K562 (cell line): ENCODE data around the gene APC2. TPM values are rescaled to one million over a fixed set of nuclear protein-coding genes. Genes with fewer than 3 reads are reported as not detected.
A peak's percentile ranks its signal among the peaks of the same experiment; 100 is the strongest.

Source experiments
- ATAC-seq: fragments of 200-7000 bp; cut with Tn5 transposase; 3 replicates; pipeline ENCODE4 v1.9.1; 2020; ENCODE audit warnings: moderate library complexity
- BruUV-seq: library from RNA; stranded (reverse); fragments of 400-500 nt; replicated peaks from 2 replicates; lab custom pipeline; 2021; lab: Mats Ljungman, UMichigan
- CTCF ChIA-PET: fragments of 300-600 bp; formaldehyde crosslinking; extraction: SDS; loops from one replicate; lab custom pipeline; 2021; ENCODE audit warnings: low intra/inter-chr PET ratio; lab: Yijun Ruan, JAX
- POLR2A ChIA-PET: fragments of 300-600, 350-650 bp; sonication (Branson Sonifier 250); formaldehyde crosslinking; extraction: SDS; loops from one replicate; lab custom pipeline; 2021; ENCODE audit warnings: antibody characterized with exemption, inconsistent platforms; lab: Yijun Ruan, JAX
- DNase-seq, 4 experiments: peaks; one replicate each; pipeline versions ENCODE4 v3.0.0 to v3.0.0-alpha.2; 2011 to 2018; ENCODE audit warnings: low spot score in 3 of 4, mixed read lengths in 3 of 4; ENCODE audit errors: extremely low read depth in 1 of 4
- FAIRE-seq: peaks from 2 replicates; lab custom pipeline; 2011; peaks lifted over from hg19 to GRCh38; lab: Jason Lieb, UNC
- H2AFZ ChIP-seq: 2 replicates; pipeline ENCODE4 v1.6.0; 2011; ENCODE audit warnings: low read depth, low read length, control low read depth, inconsistent platforms
- H3K27ac ChIP-seq: fragments of 200-600 bp; 3 replicates; pipeline ENCODE4 v1.8.0; 2011; ENCODE audit warnings: low read depth, mild to moderate bottlenecking, control low read depth, inconsistent platforms, low read length, moderate library complexity, mixed read lengths; ENCODE audit errors: extremely low read depth
- H3K27me3 ChIP-seq, 2 experiments: fragments of 300-600 bp in 1 of 2; 2 replicates in 1 of 2; 3 replicates in 1 of 2; pipeline versions ENCODE4 v1.6.0 to v1.8.0; 2011; ENCODE audit warnings: inconsistent platforms in 2 of 2, low read length in 2 of 2, mild to moderate bottlenecking in 1 of 2, mixed read lengths in 1 of 2, moderate library complexity in 1 of 2; ENCODE audit not compliant: control insufficient read depth in 2 of 2, insufficient read depth in 2 of 2
- H3K36me3 ChIP-seq: fragments of 300-600 bp; 3 replicates; pipeline ENCODE4 v1.8.0; 2011; ENCODE audit warnings: mild to moderate bottlenecking, low read length, inconsistent platforms; ENCODE audit not compliant: control insufficient read depth, insufficient read depth
- H3K4me1 ChIP-seq, 2 experiments: fragments of 200-600 bp in 1 of 2; replicated peaks in 1 of 2; 2 replicates in 1 of 2; 3 replicates in 1 of 2; pipeline versions ENCODE4 v1.5.1 to v1.8.0; 2011; ENCODE audit warnings: inconsistent platforms in 2 of 2, low read length in 2 of 2, mild to moderate bottlenecking in 1 of 2, mixed read lengths in 1 of 2, moderate library complexity in 1 of 2; ENCODE audit not compliant: control insufficient read depth in 2 of 2, insufficient read depth in 2 of 2
- H3K4me2 ChIP-seq: 2 replicates; pipeline ENCODE4 v1.6.1; 2011; ENCODE audit warnings: low read length, control low read depth, inconsistent platforms, mixed read lengths; ENCODE audit not compliant: insufficient read depth
- H3K4me3 ChIP-seq: fragments of 200-600 bp; sonication (generic), shearing (Covaris generic); 2 replicates; pipeline ENCODE4 v1.5.1; 2016; ENCODE audit warnings: control low read depth, inconsistent platforms
- H3K79me2 ChIP-seq: fragments of 200-600 bp; 3 replicates; pipeline ENCODE4 v1.8.0; 2011; ENCODE audit warnings: low read length, inconsistent platforms; ENCODE audit not compliant: control insufficient read depth, insufficient read depth
- H3K9ac ChIP-seq, 2 experiments: 2 replicates each; pipeline versions ENCODE4 v1.6.0 to v1.6.1; 2011; ENCODE audit warnings: low read depth in 2 of 2, low read length in 2 of 2, control low read depth in 1 of 2, inconsistent platforms in 1 of 2, mild to moderate bottlenecking in 1 of 2, mixed read lengths in 1 of 2; ENCODE audit not compliant: insufficient read depth in 1 of 2
- H3K9me1 ChIP-seq: one replicate; pipeline ENCODE4 v1.6.0; 2011; ENCODE audit warnings: inconsistent platforms, mild to moderate bottlenecking, low read length, moderate library complexity; ENCODE audit not compliant: control insufficient read depth, insufficient read depth
- H3K9me3 ChIP-seq: replicated peaks from 2 replicates; pipeline ENCODE4 v1.5.1; 2011; ENCODE audit warnings: low read depth, low read length, inconsistent platforms; ENCODE audit not compliant: control insufficient read depth, insufficient read depth
- H4K20me1 ChIP-seq: replicated peaks from 2 replicates; pipeline ENCODE4 v1.6.1; 2011; ENCODE audit warnings: low read length, inconsistent platforms, mixed read lengths; ENCODE audit not compliant: control insufficient read depth, insufficient read depth
- KLF6 ChIP-seq: fragments of 250-450 bp; sonication (Bioruptor Pico); IDR thresholded peaks from 2 replicates; pipeline ENCODE4 v1.4.0; 2020; ENCODE audit warnings: mild to moderate bottlenecking, moderate library complexity, borderline replicate concordance
- WGBS: fragments of 100-300 bp; shearing (Covaris generic); methylation state at CpG from one replicate; pipeline ENCODE4 v1.1.6; 2016; ENCODE audit warnings: low coverage, mixed read lengths; ENCODE audit not compliant: insufficient coverage; ENCODE audit errors: missing lambda C conversion rate; 5-methylcytosine and 5-hydroxymethylcytosine counted together
- in situ Hi-C: fragments of 300-500 bp; cut with MboI; formaldehyde crosslinking; loops from 4 replicates; pipeline ENCODE4 v1.15.0; 2018; ENCODE audit warnings: inconsistent platforms, mixed read lengths
- intact Hi-C: fragments of 100-400 bp; cut with micrococcal nuclease; formaldehyde crosslinking; loops from 2 replicates; pipeline ENCODE4 v1.14.2; 2022
- polyA plus RNA-seq, 8 experiments: library from polyadenylated mRNA; depleted of rRNA in 4 of 8; stranded (reverse) in 5 of 8; unstranded in 3 of 8; fragments of >200 nt; fragmentation: Nextera tagmentation in 2 of 8; fragmentation: Illumina TruSeq in 1 of 8; extraction: Ambion mirVana in 2 of 8; extraction: Trizol in 1 of 8; gene quantifications; 2 replicates each; pipeline versions ENCODE4 v1.2.1 to v1.2.3, GENCODE V29; 2011 to 2014; ENCODE audit warnings: inconsistent platforms in 1 of 8, missing spikeins in 1 of 8
- total RNA-seq, 7 experiments: library from RNA; depleted of rRNA in 6 of 7; stranded (reverse); fragments of >200 nt in 6 of 7; fragmentation: Illumina TruSeq in 2 of 7; extraction: Trizol in 2 of 7; gene quantifications; 2 replicates each; pipeline versions ENCODE4 v1.2.1 to v1.2.3, GENCODE V29; 2011 to 2021; ENCODE audit warnings: low replicate concordance in 1 of 7
- TF ChIP-seq, protein P1 (sequence below): fragments of 450-650 bp; IDR thresholded peaks from 2 replicates; pipeline ENCODE4 v1.6.1; 2018; ENCODE audit not compliant: partially characterized antibody

The APC2 gene
- total and polyA plus RNA-seq, 9 of the 15 experiments (the other 6 are each of a cell fraction or from before 2014, with no cell fraction given), result 0.01 to 0.40 (median 0.05) TPM; not detected in 3

DNA sequence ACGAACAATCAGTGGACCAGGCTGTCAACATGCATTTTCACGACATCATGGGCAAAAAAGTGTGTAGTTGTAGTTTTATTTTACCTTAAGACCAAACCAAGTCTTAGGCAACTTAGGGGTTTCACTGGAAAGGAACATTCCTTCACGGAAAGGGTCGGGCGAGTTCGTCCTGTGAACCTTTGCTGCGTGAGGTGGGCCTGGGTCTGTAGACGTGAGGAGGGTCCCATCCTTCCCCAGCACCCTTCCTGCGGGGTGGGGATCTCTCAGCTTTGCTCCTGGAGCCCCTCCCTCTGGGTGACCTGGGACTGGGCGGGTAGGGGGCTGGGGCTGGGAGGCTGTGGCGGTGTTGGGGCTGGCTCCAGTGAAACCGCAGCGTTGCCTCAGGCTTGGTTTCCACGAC is 24.0 kb upstream of the APC2 start:
- ChIA-PET POLR2A (interaction anchor here (1.5 kb wide), 2 partner anchors 9 to 14 kb away, joined by 3 to 5 read pairs; no protein-coding TSS in a partner anchor), CTCF (no interaction called here)
- no peak overlapping the region for H3K4me3 ChIP-seq
- ATAC-seq, result no peak
- 95% methylated on average over 11 of the region's 14 CpGs for WGBS
- peaks cover 55% of the 10 kb centered on the region for H3K79me2 ChIP-seq
- H3K27ac ChIP-seq, result no peak overlapping the region
- no peak overlapping the region for H2AFZ ChIP-seq
- in situ Hi-C loops, result no loop called here
- FAIRE-seq, result no peak
- no peak for DNase-seq
- H3K36me3 ChIP-seq, result peaks cover 94% of the 10 kb centered on the region
- BruUV-seq, result TSS peak; percentile 11
- H4K20me1 ChIP-seq, result peaks cover 10% of the 10 kb centered on the region; the same call in 1 of the 2 replicates
- no peaks in the 10 kb centered on the region for H3K27me3 ChIP-seq
- no peak overlapping the region for H3K4me2 ChIP-seq
- H3K4me1 ChIP-seq, result peaks cover 0 to 57% of the 10 kb centered on the region in 2 experiments; a peak in 2 of 5 replicates
- no peak overlapping the region for H3K9ac ChIP-seq
- H3K9me1 ChIP-seq, result peaks cover 4% of the 10 kb centered on the region
- TF ChIP-seq KLF6 (CRISPR knock-in tag), result no peak
- TF ChIP-seq, protein P1, sequence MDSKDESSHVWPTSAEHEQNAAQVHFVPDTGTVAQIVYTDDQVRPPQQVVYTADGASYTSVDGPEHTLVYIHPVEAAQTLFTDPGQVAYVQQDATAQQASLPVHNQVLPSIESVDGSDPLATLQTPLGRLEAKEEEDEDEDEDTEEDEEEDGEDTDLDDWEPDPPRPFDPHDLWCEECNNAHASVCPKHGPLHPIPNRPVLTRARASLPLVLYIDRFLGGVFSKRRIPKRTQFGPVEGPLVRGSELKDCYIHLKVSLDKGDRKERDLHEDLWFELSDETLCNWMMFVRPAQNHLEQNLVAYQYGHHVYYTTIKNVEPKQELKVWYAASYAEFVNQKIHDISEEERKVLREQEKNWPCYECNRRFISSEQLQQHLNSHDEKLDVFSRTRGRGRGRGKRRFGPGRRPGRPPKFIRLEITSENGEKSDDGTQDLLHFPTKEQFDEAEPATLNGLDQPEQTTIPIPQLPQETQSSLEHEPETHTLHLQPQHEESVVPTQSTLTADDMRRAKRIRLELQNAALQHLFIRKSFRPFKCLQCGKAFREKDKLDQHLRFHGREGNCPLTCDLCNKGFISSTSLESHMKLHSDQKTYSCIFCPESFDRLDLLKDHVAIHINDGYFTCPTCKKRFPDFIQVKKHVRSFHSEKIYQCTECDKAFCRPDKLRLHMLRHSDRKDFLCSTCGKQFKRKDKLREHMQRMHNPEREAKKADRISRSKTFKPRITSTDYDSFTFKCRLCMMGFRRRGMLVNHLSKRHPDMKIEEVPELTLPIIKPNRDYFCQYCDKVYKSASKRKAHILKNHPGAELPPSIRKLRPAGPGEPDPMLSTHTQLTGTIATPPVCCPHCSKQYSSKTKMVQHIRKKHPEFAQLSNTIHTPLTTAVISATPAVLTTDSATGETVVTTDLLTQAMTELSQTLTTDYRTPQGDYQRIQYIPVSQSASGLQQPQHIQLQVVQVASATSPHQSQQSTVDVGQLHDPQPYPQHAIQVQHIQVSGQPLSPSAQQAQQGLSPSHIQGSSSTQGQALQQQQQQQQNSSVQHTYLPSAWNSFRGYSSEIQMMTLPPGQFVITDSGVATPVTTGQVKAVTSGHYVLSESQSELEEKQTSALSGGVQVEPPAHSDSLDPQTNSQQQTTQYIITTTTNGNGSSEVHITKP, result peak; percentile 52
- TF ChIP-seq, all 486 proteins: peak for 1
- intact Hi-C loops, result no loop called here
- no peaks in the 10 kb centered on the region for H3K9me3 ChIP-seq
